ENCODE results near the gene DOK5.

Gene DOK5

DNA sequence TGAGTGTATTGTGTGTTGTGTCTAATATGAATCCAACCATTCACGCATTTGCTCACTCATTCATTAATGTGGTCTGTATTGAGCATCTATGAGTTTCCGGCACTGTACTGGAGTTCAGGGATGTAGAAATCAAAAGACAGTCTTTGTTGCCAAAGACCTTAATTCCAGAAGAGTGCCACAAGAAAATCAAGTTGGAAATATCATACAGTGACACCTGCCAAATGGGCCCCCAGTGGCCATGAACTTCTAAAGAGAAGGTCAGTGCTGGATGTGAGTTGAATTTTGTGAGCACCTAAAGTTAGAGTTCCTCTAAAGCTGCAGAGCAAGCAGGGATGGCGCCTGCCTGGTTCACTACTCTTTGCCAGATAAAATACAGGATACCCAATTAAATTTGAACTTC, 175.9 kb downstream of the DOK5 start:
- DNase-seq, result no peak

- no peak for DNase-seq
Measured at GRCh38 chr20:54654450-54654849, 179.1 kb downstream of the DOK5 start.

GRCh38 chr20:54657268-54657826, 182.0 kb downstream of the DOK5 start:
- DNase-seq, result no peak

DNA sequence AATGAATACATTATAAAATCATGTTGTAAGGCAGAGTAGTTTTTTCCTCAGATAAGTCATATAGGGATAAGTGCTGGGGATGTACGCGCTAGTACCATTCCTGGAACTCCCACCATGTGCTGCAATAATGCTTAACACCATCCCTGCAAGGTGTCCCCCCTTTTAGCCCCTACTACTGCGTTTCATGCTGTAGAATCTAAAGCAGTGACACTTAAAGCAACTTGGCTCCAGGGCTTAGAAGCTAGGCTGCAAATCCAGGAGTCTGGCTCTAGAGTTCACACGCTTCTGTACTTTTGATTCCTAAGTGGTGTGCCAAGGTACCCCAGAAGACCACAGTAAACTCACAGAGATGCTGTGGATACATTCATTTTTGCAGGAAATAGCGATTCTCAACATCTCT, 183.1 kb downstream of the DOK5 start:
- DNase-seq, result no peak

DNA sequence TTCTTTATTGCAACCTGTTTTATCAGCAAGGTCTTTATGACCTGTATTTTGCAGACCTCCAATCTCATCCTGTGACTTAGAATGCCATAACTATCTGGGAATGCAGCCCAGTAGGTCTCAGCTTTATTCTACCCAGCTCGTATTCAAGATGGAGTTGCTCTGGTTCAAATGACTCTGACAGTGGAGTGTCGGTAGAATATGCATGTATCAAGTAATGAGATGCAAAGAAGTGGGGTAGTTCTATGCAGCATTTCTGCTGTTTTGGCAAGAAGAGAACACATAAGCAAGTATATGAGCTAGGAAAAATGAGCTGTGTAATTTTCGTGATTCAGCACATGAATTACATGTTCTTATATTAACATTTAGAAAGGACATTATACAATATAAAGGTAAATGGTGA, 185.9 kb downstream of the DOK5 start:
- DNase-seq, result no peak

DNA sequence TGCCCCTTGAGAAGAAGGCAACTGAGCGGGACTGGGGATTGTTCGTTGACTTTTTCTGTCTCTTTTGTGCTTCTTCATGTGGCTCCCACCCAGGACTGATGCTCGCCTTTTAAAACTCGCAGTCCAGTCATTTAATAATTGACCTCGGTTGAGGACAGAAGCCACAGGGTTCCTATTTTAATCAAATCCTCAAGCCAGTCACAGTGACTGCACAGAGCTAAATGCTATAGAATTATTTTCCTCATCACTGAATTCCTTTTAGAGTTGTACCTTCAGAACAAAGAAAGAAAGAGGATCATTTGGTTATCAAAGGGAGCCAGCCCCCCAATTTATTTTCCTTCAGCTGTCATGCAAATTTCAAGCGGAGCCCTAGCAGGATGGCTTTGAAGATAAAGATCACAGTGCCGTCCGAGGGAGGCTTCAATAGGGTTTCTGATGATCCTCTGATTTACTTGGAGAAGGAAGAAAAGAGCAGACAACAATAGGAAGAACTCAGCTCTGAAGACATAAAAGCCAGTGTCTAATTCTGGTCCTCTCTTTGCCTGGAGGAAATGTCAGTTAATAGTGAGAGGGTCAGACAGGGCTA, 186.6 kb downstream of the DOK5 start:
- DNase-seq, result no peak

GRCh38 chr20:54665812-54666211, 190.4 kb downstream of the DOK5 start:
- no peak for DNase-seq

- peak; percentile 12 for DNase-seq
Measured at GRCh38 chr20:54668271-54669039, 193.1 kb downstream of the DOK5 start.

DNA sequence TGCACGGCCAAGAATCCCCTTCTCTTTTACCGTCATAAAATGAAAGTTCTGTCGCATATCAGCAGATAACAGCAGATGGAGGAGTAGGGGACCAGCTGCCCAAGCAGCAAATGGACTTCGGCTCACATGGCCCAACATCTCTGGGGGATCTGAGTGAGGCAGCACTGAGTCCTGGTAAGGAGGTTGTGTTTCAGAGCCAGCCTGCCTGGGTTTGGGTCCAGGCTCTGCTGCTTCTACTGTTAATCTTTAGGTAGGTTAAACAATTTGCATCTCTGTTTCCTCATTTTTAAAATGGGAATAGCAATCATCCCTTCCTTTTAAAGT, 193.6 kb downstream of the DOK5 start:
- DNase-seq, result no peak

- DNase-seq, result no peak
Measured at GRCh38 chr20:54678253-54678652, 202.9 kb downstream of the DOK5 start.

- no peak for DNase-seq
Measured at GRCh38 chr20:54680439-54680838, 205.0 kb downstream of the DOK5 start.

DNA sequence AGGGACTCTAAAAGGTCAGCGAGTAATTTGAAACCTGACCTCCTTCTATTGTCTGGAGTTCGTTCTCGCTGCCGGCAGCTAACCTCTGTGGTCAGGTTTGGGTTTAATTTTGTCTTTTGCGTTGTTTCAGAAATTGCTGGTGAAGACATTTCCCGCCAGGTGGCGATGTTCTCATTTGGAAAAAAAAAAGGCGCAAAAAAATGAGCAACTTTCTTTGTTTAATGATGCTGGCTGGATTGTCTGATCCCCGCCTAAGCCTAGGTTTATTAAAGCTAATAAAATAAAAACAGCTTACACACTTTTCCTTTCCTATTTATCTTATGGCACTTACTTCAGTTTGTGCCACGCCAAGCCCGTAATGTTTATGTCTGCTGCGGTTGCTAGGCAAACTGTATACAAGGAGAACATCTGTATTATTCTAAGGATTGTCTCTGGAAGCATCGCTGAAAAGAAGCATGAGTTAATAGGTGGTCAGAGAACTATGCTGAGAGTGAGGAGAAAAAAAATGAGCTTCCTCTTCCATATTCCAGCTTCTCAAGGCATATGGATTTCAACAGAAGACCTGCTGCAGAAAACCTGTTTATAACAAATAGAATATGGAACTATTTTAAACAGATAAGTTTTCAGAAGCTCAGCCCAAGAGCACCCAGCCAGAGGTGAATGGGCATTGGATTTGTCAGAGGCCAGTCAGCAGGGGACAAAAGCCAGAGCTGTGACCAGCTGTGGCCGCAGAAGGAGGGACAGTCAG, 205.7 kb downstream of the DOK5 start:
- no peak for DNase-seq

DNA sequence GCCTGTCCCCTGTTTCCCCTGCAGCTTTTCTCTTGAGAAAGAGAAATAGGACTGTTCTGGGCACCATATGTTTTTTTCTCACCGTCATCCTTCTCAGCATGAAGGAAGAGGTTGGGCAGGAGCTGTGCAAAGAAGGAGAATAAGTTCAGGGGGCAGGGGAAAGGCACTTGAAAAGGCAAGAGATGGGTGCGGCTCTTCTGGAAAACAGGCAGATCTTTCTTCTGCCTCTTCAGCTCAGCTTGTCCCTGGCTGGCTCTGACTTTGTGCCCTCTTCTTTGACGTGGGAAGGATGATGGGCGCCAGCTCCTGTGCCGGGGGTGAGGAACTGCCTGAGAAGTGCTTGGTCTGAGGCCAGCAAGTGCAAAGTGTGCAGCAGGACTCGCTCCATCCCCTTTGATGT, 206.5 kb downstream of the DOK5 start:
- DNase-seq, result no peak

GRCh38 chr20:54688476-54688875, 213.1 kb downstream of the DOK5 start:
- DNase-seq, result no peak

DNA sequence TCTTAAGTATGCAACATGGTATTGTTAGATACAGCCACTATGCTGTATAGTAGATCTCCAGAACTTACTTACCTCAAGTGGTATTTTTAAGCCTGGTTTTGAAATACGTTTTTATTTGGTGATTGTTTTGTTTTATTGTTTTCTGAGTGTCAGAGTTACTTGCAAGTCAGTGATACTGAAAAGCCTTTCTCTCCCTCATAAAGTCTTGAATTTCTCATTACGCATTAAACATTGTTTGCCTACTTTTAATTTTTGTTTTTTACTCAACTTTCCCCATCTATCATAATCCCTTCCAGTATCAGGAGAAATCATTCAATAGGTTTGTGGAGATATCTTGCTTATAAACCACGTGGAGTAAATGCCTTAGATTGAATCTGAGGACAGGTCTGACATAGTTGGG, 214.9 kb downstream of the DOK5 start:
- no peak for DNase-seq

DNA sequence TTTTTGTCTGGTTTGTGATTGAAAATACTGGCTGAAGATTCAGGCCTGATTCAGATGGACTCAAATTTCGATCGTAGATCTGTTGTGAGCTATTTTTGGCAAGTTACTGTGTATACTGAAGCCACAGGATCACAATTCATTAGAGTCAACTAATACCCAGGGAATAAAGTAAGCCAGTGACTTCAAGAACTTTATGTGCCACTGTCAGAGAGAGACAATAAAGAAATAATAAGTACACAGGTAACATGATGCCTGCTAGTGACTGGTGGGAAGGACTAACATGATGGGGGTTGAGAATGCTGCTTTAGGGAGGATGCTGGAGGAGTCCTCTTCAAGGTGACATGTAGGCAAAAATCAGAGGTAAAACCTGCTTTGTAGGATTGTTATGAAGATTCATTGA, 215.9 kb downstream of the DOK5 start:
- no peak for DNase-seq

GRCh38 chr20:54692168-54692887, 216.9 kb downstream of the DOK5 start:
- DNase-seq, result no peak

- no peak for DNase-seq
Measured at GRCh38 chr20:54694516-54694915, 219.1 kb downstream of the DOK5 start.

DNA sequence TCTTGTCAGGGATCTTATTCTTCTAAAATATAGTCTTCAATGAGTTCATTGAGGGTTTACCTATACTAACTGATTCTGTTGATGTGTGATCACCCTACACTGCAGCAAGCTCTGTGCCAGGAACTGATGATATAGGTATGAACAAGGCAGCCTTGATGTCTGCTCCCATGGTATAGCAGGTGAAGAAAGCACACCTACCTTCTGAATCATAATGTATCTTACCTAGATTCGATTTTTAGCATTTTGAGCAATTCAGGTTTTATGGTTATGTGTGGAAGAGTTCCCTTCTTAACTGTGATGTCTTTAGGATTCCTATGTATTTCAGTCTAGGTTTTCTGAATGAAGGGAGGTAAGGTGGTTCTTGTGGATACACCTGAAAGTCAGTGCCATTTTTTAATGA, 223.0 kb downstream of the DOK5 start:
- no peak for DNase-seq

Measured in activated naive CD4-positive, alpha-beta T cell treated with Interleukin-2 at 50 U/mL for 16 hours (primary cell).